ENCODE results near the gene GAS6.

- no peak for TF ChIP-seq CTCF (IDR thresholded peaks at IDR 0.05)
- TF ChIP-seq POLR2A (IDR thresholded peaks at IDR 0.05): no peak
- TF ChIP-seq POLR2AphosphoS5 (IDR thresholded peaks at IDR 0.05; ENCODE audit: insufficient read depth in 1 of 2, low read depth in 1 of 2): no peak
Observed at GRCh38 chr13:113898391-113898790, 34.5 kb upstream of the GAS6 start.
